CD4-positive, alpha-beta T cell treated with Interleukin-4 for 1 hour (primary cell): ENCODE data around the gene RAB32.
A peak's percentile ranks its signal among the peaks of the same experiment; 100 is the strongest.
"Not testable (repeated sequence)": the region's sequence is repeated elsewhere in the genome, so short reads cannot be mapped to it uniquely, and the experiment has no call there.

Experiments
- DNase-seq, 2 donors: peaks; one replicate each; pipeline ENCODE4 v3.0.0-alpha.2; 2020 to 2022

RAB32 gene

GRCh38 chr6:146543211-146543939 is at the start of gene RAB32:
RAB32 (plus strand) TSS chr6:146543833; CDS start chr6:146543872, 39 bp downstream.
- DNase-seq, result peak; percentile 28 to 80

GRCh38 chr6:146498309-146498708 is 45.3 kb upstream of the RAB32 start:
- no peak for DNase-seq

GRCh38 chr6:146503096-146503495 is 40.5 kb upstream of the RAB32 start:
- no peak for DNase-seq

- no peak for DNase-seq
Measured at GRCh38 chr6:146515212-146515611, 28.4 kb upstream of the RAB32 start.

- DNase-seq, result no peak
Measured at GRCh38 chr6:146526192-146526591, 17.4 kb upstream of the RAB32 start.

DNA sequence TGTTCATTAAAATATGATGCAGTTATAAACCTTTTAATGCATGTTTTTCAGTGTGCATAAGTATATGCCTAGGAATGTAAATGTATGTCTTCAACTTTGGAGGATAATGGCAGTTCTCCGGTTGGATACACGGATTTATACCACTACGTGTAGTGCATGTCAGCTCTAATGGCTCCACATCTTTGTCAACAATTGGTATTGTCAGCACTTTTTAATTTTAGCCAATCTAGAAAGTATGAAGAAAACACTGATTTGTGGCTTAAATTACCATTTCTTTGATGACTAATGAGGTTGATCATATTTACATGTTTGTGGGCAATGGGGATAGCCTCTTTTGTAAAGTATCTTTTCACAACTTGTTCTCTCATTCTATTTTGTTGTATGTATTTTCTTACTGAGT is 10.9 kb upstream of the RAB32 start:
- DNase-seq, result no peak

- DNase-seq, result no peak
Measured at GRCh38 chr6:146542881-146543210, 787 bp upstream of the RAB32 start.

- DNase-seq, result peak in 1 of 2 donors; percentile 11
Measured at GRCh38 chr6:146543940-146544615, 445 bp downstream of the RAB32 start.

- no peak for DNase-seq
Measured at GRCh38 chr6:146544616-146545182, 1.1 kb downstream of the RAB32 start.

DNA sequence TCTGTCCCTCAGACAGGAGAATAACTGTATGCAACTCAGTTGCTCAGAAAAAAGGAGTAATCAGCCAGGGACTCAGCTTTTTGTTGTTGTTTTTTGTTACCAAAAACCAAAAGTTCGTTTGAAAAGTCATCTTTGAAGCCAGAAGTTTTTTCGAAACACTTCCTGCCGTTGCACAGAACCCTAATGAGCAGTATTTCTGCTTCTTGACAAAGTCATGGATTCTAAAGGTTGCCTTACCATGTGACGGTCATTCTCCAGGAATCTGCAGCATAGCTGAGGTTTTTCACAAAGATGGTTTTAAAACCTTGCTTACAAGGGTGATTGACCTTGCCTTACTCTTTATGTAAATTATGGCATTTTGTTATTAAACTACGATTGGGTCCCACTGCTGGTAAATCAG is 1.9 kb downstream of the RAB32 start:
- no peak for DNase-seq

GRCh38 chr6:146546443-146547043 is 2.9 kb downstream of the RAB32 start:
- no peak for DNase-seq

DNA sequence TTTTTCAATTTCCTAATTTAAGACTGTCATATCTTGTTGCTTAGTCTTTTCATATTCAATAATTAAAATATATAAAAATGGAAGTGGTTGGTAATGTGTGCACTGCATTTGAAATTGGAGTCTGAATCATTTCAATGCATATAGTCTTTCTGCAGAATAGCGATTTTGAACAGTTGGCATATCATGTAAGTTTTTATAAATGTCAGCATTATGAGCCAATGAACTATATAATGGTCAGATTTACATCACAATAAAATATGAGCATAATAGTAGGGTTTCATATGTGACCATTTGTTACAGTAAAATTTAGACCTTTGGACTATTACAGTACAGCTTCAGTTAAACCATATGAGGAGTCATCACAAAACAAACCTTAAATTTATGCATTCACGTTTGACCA is 4.3 kb downstream of the RAB32 start:
- DNase-seq, result no peak

DNA sequence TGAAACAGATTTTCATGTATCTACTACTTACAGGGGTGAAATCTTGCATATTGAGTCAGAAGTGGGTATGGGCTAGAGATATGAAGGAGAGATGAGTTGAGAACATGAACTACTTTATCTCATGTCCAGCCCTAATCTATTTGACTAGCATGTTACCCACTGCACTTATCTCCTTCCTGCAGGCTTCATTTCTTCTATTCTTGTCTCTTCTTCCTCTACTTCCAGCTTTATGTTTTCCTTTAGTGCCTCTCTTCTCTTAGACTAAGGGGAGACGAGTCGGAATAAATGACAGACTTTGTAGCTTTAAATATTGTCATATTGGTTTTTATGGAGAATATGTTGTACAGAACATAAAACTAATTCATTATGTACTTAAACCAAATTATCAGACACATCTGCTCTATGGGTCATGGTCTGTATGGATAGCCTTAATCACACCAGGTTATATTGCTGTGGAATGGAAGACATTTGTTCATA is 5.3 kb downstream of the RAB32 start:
- DNase-seq, result no peak

DNA sequence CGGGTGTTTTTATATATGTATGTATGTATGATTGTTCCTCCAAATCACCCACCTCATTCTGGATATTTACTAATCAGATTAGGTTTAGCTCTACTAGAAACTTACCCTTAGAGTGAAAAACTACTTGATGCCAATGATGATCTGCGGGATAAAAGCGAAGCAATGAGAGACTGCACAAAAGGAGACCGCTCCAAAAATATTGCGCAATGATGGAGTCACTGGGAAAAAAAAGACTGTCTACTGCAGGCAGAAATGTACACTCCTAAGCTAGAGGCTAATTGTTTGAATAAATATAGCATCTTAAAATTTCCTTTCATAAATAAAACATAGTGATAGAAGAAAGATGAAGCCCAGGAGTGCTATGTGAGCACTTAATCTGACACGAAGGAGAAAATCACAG is 7.3 kb downstream of the RAB32 start:
- DNase-seq, result no peak

GRCh38 chr6:146551545-146551944 is 7.9 kb downstream of the RAB32 start:
- no peak for DNase-seq

DNA sequence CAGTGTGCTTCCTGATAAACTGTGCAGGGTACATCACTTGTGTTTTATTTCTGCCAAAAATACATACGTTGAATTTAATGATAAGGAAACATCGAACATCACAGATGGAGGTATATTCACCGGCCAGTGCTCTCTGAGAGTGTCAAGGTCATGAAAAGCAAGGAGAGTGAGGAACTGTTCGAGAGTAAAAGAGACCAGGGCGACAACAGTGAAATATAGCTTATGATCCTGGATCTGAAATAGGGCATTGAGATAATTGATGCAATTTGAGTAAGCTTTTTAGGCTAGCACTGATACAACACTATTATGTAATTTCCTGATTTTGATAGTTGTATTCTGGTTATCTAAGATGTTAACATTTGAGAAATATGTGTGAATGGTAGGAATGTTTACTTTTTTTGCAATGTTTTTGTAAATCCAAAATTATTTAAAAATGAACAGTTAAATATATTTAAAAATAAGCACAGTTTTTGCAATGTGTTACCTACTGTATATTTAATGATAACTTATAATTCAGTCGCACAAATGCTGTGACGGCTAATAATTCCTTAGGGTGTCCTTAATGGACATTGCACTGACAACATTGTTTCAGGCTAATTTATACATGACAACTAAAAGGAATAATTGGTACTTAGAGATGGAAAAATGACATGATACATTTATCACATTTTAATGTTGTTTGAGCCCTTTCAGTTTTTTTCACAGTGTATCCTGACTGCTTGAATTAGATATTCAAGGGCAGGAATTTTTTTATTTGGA is 9.9 kb downstream of the RAB32 start:
- no peak for DNase-seq

DNA sequence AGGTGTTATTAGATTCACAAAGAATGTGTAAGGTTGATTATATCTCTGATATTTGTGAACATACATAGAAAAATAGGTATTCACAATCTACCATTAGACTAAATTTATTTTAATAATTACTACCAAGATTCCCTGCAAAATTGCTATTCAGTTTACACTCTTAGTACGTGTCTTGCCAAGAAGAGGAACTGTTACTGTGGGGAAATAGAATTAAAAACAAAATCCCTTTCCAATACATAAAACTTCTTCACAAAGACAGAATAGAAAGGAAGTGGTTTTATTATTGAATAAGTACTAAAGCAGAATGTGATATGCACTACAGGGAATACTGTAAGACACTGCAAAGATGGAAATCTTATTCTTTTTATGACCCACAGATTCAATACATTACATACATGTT is 17.0 kb downstream of the RAB32 start:
- no peak for DNase-seq

GRCh38 chr6:146566661-146567060 is 23.0 kb downstream of the RAB32 start:
- DNase-seq, result not testable (repeated sequence)

GRCh38 chr6:146568619-146569018 is 25.0 kb downstream of the RAB32 start:
- DNase-seq, result not testable (repeated sequence)

DNA sequence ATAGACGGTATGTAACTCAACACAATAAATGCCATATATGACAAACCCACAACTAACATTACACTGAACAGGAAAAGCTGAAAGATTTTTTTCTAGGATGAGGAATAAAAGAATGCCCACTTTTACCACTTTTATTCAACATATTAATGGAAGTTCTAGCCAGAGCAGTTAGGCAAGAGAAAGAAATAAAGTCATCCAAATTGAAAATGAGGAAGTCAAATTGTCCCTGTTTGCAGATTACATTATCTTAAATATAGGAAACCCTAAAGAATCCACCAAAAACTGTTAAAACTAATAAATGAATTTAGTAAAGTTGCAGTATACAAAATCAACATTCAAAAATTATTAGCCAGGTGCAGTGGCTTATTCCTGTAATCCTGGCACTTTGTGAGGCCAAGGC is 30.6 kb downstream of the RAB32 start:
- DNase-seq, result no peak

GRCh38 chr6:146578054-146578453 is 34.4 kb downstream of the RAB32 start:
- DNase-seq, result no peak

GRCh38 chr6:146581968-146582367 is 38.3 kb downstream of the RAB32 start:
- no peak for DNase-seq

DNA sequence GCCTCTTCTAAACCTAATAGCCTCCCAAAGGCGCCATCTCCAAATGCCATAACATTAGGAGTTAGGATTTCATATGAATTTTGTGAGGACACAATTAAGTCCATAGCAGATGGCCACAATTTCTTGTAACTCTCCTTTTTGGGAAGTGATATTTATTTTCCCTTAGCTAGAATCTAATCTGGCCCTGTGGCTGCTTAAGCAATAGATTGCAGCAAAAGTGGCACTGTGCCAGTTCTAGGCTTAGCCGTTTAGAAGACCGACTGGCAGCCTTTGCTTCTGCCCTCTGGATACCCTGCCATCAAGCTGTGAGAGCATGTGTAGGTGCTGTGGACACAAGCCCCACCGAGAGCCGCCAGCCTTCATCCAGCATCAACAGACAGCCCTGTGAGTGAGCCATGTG is 39.2 kb downstream of the RAB32 start:
- peak in 1 of 2 donors; percentile 36 for DNase-seq
